GM19025 (cell line): ENCODE results near the gene MARK3.

Source experiments
- ATAC-seq: cut with Tn5 transposase; IDR thresholded peaks from one replicate; pipeline ENCODE4 v1.9.1; 2021; ENCODE audit warnings: mild to moderate bottlenecking, low read depth, moderate library complexity; ENCODE audit not compliant: unreplicated experiment

Gene MARK3

GRCh38 chr14:103362780-103363179 is 22.4 kb upstream of the MARK3 start:
- ATAC-seq = no peak

- no peak for ATAC-seq
Observed at GRCh38 chr14:103366741-103367140, 18.5 kb upstream of the MARK3 start.

- ATAC-seq = no peak
Observed at GRCh38 chr14:103367995-103368394, 17.2 kb upstream of the MARK3 start.

GRCh38 chr14:103370087-103370486 is 15.1 kb upstream of the MARK3 start:
- ATAC-seq = no peak

- no peak for ATAC-seq
Observed at GRCh38 chr14:103372017-103372416, 13.2 kb upstream of the MARK3 start.

- ATAC-seq = no peak
Observed at GRCh38 chr14:103372552-103373304, 12.5 kb upstream of the MARK3 start.

- ATAC-seq = no peak
Observed at GRCh38 chr14:103374121-103374520, 11.1 kb upstream of the MARK3 start.

GRCh38 chr14:103377522-103378037 is 7.6 kb upstream of the MARK3 start:
- no peak for ATAC-seq

GRCh38 chr14:103378038-103378854 is 7.0 kb upstream of the MARK3 start:
- ATAC-seq = no peak

GRCh38 chr14:103380719-103381377 is 4.4 kb upstream of the MARK3 start:
- no peak for ATAC-seq

- ATAC-seq = no peak
Observed at GRCh38 chr14:103382376-103382775, 2.8 kb upstream of the MARK3 start.

- ATAC-seq = peak; percentile 14
Observed at GRCh38 chr14:103384450-103385151, 614 bp upstream of the MARK3 start.

GRCh38 chr14:103385929-103386712 is 906 bp downstream of the MARK3 start:
- no peak for ATAC-seq

- ATAC-seq = no peak
Observed at GRCh38 chr14:103386713-103387329, 1.6 kb downstream of the MARK3 start.

- ATAC-seq = no peak
Observed at GRCh38 chr14:103388664-103389063, 3.4 kb downstream of the MARK3 start.

GRCh38 chr14:103390605-103391004 is 5.4 kb downstream of the MARK3 start:
- no peak for ATAC-seq

GRCh38 chr14:103391048-103391447 is 5.8 kb downstream of the MARK3 start:
- no peak for ATAC-seq

- no peak for ATAC-seq
Observed at GRCh38 chr14:103392106-103392505, 6.9 kb downstream of the MARK3 start.

- no peak for ATAC-seq
Observed at GRCh38 chr14:103392572-103392971, 7.4 kb downstream of the MARK3 start.
